GM13976 (cell line): ENCODE measurements around the gene COPS7B.

Source experiments
- DNase-seq: peaks from one replicate; pipeline ENCODE4 v3.0.0; 2012; ENCODE audit warnings: low spot score
- CTCF ChIP-seq: IDR thresholded peaks from 2 replicates; pipeline ENCODE4 v1.5.1; 2012; ENCODE audit warnings: borderline replicate concordance, mild to moderate bottlenecking; ENCODE audit not compliant: insufficient read depth; ENCODE audit errors: extremely low read depth, missing control alignments, control extremely low read depth
- in situ Hi-C: fragments of 300-500 bp; cut with MboI; formaldehyde crosslinking; loops from one replicate; pipeline ENCODE4 v1.12.0; 2022; ENCODE audit warnings: low sequenced_read_pairs, mixed read lengths, inconsistent platforms; ENCODE audit not compliant: unreplicated experiment

COPS7B gene

GRCh38 chr2:231785822-231786176, 446 bp upstream of the COPS7B start:
- in situ Hi-C loops: no loop called here
- DNase-seq: no peak
- no peak for TF ChIP-seq CTCF

GRCh38 chr2:231786917-231787292, 660 bp downstream of the COPS7B start:
- no peak for TF ChIP-seq CTCF
- in situ Hi-C loops: no loop called here
- no peak for DNase-seq

- TF ChIP-seq CTCF: no peak
- no peak for DNase-seq
- in situ Hi-C loops: no loop called here
These were observed 4.9 kb downstream of the COPS7B start for GRCh38 chr2:231791107-231791506.

GRCh38 chr2:231794383-231794782, 8.1 kb downstream of the COPS7B start:
- in situ Hi-C loops: no loop called here
- DNase-seq: no peak
- TF ChIP-seq CTCF: no peak

- TF ChIP-seq CTCF: no peak
- DNase-seq: no peak
- in situ Hi-C loops: no loop called here
These were observed 9.5 kb downstream of the COPS7B start for GRCh38 chr2:231795525-231796327.

GRCh38 chr2:231800493-231801091, 14.3 kb downstream of the COPS7B start:
- TF ChIP-seq CTCF: peak; percentile 70
- in situ Hi-C loops: no loop called here
- peak; percentile 47 for DNase-seq
